GM12873 (cell line): Measurements from ENCODE around the gene SCAP.

ENCODE experiments used
- TF ChIP-seq, protein P1 (sequence below): IDR thresholded peaks from 2 replicates; pipeline ENCODE4 v1.5.1; 2012; ENCODE audit warnings: low read depth, mild to moderate bottlenecking, moderate library complexity, low read length, control low read depth; ENCODE audit not compliant: insufficient read depth; ENCODE audit errors: missing control alignments

Gene SCAP

DNA sequence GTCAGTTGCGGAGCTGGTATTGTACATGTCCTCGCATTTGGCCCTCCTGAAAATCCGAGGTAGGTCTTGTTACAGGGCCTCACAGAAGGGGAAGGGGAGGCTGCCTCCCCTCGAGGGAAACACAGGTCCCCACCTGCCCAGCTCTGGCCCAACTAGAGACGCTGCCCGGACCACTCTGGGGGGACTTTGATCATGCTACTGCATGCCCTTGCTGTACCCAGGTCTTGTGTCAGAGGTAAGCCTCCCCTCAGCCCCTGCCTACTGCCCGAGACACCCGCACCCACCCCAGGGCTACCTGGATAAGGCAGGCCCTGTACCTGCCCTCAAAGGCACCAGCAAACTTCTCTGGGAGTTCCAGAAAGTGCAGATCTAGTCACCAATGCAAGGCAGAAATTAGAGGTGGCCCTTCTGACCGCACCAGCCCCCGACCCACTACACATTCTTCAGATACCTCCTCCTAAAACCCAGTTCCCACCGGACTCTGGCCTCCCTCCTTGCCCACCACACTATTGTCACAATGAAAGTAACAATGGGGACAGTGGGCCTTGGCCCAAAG is 981 bp upstream of the SCAP start:
- TF ChIP-seq, protein P1, sequence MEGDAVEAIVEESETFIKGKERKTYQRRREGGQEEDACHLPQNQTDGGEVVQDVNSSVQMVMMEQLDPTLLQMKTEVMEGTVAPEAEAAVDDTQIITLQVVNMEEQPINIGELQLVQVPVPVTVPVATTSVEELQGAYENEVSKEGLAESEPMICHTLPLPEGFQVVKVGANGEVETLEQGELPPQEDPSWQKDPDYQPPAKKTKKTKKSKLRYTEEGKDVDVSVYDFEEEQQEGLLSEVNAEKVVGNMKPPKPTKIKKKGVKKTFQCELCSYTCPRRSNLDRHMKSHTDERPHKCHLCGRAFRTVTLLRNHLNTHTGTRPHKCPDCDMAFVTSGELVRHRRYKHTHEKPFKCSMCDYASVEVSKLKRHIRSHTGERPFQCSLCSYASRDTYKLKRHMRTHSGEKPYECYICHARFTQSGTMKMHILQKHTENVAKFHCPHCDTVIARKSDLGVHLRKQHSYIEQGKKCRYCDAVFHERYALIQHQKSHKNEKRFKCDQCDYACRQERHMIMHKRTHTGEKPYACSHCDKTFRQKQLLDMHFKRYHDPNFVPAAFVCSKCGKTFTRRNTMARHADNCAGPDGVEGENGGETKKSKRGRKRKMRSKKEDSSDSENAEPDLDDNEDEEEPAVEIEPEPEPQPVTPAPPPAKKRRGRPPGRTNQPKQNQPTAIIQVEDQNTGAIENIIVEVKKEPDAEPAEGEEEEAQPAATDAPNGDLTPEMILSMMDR = no peak

DNA sequence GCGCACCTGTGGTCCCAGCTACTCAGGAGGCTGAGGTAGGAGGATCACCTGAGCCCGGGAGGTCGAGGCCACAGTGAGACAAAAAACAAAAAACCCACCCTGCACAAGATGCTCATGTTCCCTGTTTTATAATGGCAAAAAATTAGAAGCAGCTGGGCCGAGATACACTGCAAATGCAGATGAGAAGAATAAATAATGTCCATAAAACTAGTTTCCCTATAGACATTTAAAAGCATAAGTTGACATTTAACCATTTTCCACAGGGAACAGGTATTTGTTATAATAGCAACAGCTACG is 537 bp upstream of the SCAP start:
- TF ChIP-seq, protein P1 = no peak

DNA sequence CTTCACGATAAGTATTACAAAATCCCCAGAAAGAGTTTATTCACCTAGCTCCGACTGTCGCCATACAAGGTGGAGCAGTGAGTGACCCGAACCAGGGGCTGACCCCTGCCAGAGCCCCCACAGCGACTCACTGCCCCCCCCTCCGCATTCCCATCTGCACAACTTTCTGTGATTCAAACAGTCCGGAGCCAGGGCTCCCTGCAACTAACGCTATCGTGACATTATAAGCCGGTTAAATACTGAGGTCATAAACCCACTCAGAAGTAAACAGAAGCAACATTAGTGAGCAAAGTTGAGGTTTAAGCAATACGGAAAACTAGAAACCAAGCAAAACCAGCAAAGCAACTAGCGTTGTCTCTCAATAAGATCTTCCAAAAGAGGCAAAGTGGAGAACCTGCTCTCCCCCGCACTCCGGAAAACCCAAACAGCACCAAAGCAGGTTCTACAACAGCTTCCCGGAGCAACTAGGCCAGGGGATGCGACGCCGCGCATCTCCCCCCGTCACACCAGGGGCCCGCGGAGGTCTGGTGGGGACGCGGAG is 642 bp downstream of the SCAP start:
- TF ChIP-seq, protein P1 = no peak

DNA sequence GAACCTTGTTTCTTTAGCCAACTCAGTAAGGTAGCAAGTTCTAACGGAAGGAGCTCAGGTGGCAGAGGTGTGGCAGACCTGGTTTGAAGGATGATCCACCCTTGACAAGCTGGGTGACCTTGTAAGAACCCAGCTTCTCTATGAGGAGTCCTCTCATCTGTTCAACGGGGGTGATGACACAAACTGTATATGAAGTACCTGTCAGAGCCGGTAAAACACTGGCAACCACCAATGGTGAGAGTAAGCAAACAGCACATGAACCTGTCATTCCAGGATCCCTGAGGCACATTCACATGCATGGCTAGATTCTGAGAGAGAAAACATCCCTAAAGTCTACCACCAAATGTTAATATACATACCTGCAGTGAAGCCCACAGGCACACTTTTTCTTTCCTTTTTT is 2.4 kb downstream of the SCAP start:
- TF ChIP-seq, protein P1 = no peak

DNA sequence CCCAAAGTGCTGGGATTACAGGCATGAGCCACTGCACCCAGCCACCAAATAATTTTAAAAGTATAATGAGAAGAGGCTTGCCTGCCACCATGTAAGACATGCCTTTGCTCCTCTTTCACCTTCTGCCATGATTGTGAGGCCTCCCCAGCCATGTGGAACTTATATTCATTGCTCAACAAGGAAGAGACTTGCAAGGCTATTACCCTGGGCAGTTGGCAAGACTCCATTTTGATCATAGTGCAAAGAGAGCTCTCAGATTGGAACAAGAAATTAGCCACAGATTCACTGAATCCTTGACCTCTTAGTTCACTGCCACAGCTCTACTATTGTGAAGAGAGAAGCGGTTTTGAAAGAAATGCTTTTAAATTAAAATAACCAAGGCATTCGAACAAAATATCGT is 6.1 kb downstream of the SCAP start:
- TF ChIP-seq, protein P1 = no peak

DNA sequence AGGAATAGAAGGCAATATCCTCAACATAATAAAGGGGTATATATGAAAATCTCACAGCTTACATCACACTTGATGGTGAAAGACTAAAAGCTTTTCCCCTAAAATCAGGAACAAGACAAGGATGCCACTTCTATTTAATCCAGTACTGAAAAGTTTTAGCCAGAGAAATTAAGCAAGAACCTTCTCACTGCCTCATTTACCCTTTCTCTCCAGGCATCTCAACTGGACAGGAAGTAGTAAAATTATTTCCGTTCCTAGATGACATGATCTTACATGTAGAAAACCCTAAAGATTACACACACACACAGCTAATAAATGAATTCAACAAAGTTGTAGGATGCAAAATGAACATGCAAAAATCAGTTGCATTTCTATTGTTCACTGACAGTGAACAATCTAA is 11.2 kb downstream of the SCAP start:
- TF ChIP-seq, protein P1 = no peak

DNA sequence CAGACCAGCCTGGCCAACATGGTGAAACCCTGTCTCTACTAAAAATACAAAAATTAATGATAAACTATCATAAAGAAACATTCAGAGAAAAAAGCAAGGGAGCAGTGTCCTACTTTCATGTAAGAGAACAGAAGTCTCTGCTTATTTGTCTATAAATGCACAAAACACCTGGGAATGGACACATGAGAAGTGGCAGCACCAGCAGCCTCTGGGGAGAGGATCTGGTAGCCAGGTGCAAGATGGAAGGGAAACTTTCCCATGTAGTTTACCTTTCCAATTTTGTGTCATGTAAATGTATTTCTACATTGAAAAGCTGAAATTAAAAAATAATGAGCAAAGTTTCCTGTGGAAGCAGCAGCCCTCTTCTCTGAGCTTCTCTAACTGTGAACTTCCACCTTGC is 18.8 kb downstream of the SCAP start:
- TF ChIP-seq, protein P1 = no peak
